ENCODE measurements around the gene KCTD8.

KCTD8 gene

DNA sequence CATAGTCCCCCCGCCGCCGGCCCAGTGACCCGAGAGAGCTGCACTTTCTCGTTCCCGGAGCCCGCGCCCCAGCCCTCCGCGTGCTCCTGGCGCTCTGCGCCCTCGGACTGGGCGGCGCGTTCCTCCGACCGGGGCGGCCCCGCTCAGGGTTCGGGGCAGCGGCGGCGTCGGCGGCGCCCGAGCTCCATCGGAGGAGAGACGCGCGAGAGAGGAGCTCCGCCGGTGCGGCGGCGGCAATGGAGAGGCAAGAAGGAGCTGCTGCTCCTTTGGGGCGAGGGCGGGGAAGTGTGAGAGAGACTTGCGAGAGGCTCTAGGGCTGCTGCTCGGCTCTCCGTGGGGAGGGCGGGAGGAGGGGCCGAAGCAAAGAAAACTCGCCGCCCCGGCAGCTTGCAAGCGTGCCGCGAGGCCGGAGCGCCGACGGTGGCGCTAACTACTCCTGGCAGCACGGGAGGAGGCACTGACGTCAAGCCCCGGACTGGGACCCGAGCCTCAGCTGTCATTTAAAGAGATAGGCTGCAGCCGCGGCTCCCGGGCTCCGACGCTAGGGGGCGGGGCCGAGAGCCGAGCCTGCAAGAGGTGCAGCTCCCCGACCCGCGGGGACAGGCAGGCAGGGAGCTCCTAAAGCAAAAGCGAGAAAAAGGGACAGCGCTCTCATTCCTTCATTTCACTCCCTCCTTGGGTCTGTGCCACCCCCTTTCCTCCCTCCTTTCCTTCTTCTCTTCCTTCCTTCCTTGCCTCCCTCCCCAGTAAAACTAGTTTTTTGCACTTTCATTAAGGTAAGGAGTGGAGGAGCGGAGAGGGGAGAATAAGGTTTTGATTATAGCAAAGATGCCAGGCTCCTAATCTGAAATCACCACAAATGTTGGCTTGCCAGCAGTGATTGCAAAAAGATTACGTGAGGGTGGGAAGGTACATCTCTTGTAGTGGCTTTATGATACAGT is at the start of gene KCTD8:
KCTD8 (minus strand) TSS at position 289 of the 941 bp plus-strand sequence.
- peak; percentile 63 for TF ChIP-seq CTCF (IDR thresholded peaks at IDR 0.05; ENCODE audit: low read depth, low read length)
- peak within 1 kb of the TSS; percentile 52 for H3K4me3 ChIP-seq (ENCODE audit: low read depth, low read length)

DNA sequence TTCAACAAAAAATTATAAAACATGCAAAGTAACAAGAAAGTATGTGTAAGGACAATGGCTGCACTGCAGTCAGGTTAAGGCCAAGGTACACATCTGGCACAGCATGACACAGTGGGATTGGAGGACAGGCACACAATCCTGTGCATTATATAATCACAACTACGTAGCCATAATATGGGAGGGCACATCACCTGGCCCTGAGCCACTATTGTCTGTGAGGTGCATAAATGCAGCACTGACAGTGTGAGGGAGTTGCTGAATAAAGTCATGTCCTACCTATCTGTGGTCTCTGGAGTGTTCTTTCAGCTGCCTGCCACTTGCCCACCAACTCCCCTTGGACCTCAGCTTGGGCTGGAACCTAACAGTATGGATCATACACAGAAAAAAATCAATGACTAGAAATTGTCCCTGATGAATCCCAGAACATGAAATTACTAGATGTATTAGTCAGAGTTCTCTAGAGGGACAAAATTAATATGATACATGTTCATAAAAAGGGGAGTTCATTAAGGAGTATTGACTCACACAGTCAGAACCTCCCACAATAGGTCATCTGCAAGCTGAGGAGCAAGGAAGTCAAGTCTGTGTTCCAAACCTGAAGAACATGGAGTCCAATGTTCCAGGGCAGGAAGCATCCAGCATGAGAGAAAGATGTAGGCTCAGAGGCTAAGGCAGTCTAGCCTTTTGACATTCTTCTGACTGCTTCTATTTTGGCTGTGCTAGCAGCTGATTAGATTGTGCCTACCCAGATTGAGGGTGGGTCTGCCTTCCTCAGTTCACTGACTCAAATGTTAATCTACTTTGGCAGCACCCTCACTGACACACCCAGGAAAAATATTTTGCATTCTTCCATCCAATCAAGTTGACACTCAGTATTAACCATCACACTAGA is 46.4 kb upstream of the KCTD8 start:
- no peak for TF ChIP-seq CTCF (IDR thresholded peaks at IDR 0.05; ENCODE audit: low read depth, low read length)
- H3K4me3 ChIP-seq (ENCODE audit: low read depth, low read length) = no peak overlapping the region

- H3K4me3 ChIP-seq (ENCODE audit: low read depth, low read length) = no peak overlapping the region
- TF ChIP-seq CTCF (IDR thresholded peaks at IDR 0.05; ENCODE audit: low read depth, low read length) = 0 out of 2 replicates have a peak, but pooled peaks have one; percentile 18
Measured at GRCh38 chr4:44493924-44494323, 45.3 kb upstream of the KCTD8 start.

DNA sequence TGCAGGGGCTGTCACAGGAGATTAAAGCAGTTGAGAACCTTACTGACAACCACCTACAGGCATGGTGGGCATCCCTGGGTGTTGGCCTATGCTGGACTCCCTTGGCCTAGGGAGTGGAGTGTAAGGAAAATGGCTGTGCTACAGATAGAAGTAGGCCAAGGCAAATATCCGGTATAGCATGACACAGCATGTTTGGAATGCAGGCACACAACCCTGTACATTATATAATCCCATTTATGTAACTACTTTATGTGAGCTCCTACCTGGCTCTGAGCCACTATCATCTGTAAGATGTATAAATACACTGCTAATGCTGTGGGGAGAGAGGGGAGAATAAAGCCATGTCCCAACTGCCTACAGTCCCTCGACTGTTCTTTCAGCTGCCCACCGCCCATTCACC is 38.7 kb upstream of the KCTD8 start:
- no peak for TF ChIP-seq CTCF (IDR thresholded peaks at IDR 0.05; ENCODE audit: low read depth, low read length)

GRCh38 chr4:44479731-44480130 is 31.1 kb upstream of the KCTD8 start:
- TF ChIP-seq CTCF (IDR thresholded peaks at IDR 0.05; ENCODE audit: low read depth, low read length) = no peak
- H3K4me3 ChIP-seq (ENCODE audit: low read depth, low read length) = no peak overlapping the region

More for the DNA sequence above, 38.7 kb upstream of the KCTD8 start:
- no peak overlapping the region for H3K4me3 ChIP-seq (ENCODE audit: low read depth, low read length)

- no peak for TF ChIP-seq CTCF (IDR thresholded peaks at IDR 0.05; ENCODE audit: low read depth, low read length)
- no peak overlapping the region for H3K4me3 ChIP-seq (ENCODE audit: low read depth, low read length)
Measured at GRCh38 chr4:44462259-44462658, 13.7 kb upstream of the KCTD8 start.

Measured in WI38 (cell line).